Uterus (tissue), 4 donors: ENCODE data around the gene ADCY10. TPM values are rescaled to one million over a fixed set of nuclear protein-coding genes. Genes with fewer than 3 reads are reported as not detected.

ENCODE experiments used
- DNase-seq, 2 donors: peaks; one replicate each; pipeline ENCODE4 v3.0.0-alpha.2; 2019 to 2020
- H3K27ac ChIP-seq, 2 donors: fragments of 200-600 bp; sonication (generic); 1 replicate in 1 of 2; 2 replicates in 1 of 2; pipeline ENCODE4 v1.5.1; 2016 to 2018
- H3K27me3 ChIP-seq, 2 donors: fragments of 200-600 bp; sonication (generic); one replicate each; pipeline ENCODE4 v1.5.1; 2018 to 2019; ENCODE audit warnings: control low read depth in 1 of 2
- H3K36me3 ChIP-seq, 2 donors: fragments of 200-600 bp; sonication (generic); one replicate each; pipeline ENCODE4 v1.5.1; 2019; ENCODE audit warnings: control low read depth in 1 of 2
- H3K4me1 ChIP-seq, 2 donors: fragments of 200-600 bp; sonication (generic); one replicate each; pipeline ENCODE4 v1.5.1; 2018 to 2019; ENCODE audit warnings: control low read depth in 1 of 2
- H3K4me3 ChIP-seq, 2 donors: fragments of 200-600 bp; sonication (generic); 1 replicate in 1 of 2; 2 replicates in 1 of 2; pipeline ENCODE4 v1.5.1; 2018 to 2019; ENCODE audit warnings: mild to moderate bottlenecking in 1 of 2
- H3K9me3 ChIP-seq, 2 donors: fragments of 200-600 bp; sonication (generic); one replicate each; pipeline ENCODE4 v1.5.1; 2019; ENCODE audit warnings: control low read depth in 1 of 2
- POLR2A ChIP-seq, 2 donors: fragments of 450-650 bp; IDR thresholded peaks; one replicate each; pipeline ENCODE4 v1.6.1; 2016; ENCODE audit warnings: antibody characterized with exemption in 2 of 2, mild to moderate bottlenecking in 1 of 2, moderate library complexity in 1 of 2
- intact Hi-C: fragments of 100-400 bp; cut with DNase I; formaldehyde crosslinking; loops from one replicate; pipeline ENCODE4 v1.15.1; 2023; ENCODE audit warnings: low total_unique reads
- total RNA-seq, 4 donors: library from RNA; depleted of rRNA in 3 of 4; stranded (reverse); fragments of >200 nt in 3 of 4; gene quantifications; one replicate each; pipeline versions ENCODE4 v1.1.0 to v1.2.4, GENCODE V29; 2014 to 2023
- TF ChIP-seq, protein P1 (sequence below), 4 experiments: fragments of 200-600 bp in 2 of 4; fragments of 450-650 bp in 2 of 4; sonication (generic) in 2 of 4; IDR thresholded peaks; one replicate each; pipeline ENCODE4 v1.5.1; 2016 to 2019; ENCODE audit warnings: antibody characterized with exemption in 4 of 4, mild to moderate bottlenecking in 2 of 4, moderate library complexity in 1 of 4
- donor health status: DM: yes; HTN: yes; CAD: no.

The ADCY10 gene
- total RNA-seq, 4 donors from 2014 or later, result 0.26 to 1.2 (median 0.52) TPM

DNA sequence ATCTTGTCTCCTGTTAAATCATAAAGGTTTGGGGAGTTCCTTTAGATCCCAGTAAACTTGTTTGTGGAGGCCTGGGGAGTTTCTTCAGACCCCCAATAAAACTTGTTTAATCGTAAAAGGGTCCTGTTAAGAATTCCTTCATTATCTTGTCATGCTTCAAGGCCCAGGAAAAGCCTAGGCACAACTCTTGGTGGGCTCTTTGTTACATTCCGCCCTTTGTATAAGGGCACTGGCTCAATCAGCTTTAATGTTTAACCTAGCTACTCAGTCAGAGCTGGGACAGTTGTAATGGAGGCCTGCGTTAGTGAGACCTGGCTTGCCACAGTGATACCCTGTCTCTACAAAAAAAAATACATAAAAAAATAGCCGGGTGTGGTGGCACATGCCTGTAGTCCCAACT, 115.0 kb downstream of the ADCY10 start:
- H3K36me3 ChIP-seq, result no peaks in the 10 kb centered on the region
- DNase-seq, result no peak
- H3K9me3 ChIP-seq, result no peaks in the 10 kb centered on the region
- peaks cover 4 to 7% of the 10 kb centered on the region in 2 donors for H3K4me1 ChIP-seq
- no peaks in the 10 kb centered on the region for H3K27me3 ChIP-seq
- TF ChIP-seq POLR2A (IDR thresholded peaks at IDR 0.05), result no peak
- TF ChIP-seq, protein P1, sequence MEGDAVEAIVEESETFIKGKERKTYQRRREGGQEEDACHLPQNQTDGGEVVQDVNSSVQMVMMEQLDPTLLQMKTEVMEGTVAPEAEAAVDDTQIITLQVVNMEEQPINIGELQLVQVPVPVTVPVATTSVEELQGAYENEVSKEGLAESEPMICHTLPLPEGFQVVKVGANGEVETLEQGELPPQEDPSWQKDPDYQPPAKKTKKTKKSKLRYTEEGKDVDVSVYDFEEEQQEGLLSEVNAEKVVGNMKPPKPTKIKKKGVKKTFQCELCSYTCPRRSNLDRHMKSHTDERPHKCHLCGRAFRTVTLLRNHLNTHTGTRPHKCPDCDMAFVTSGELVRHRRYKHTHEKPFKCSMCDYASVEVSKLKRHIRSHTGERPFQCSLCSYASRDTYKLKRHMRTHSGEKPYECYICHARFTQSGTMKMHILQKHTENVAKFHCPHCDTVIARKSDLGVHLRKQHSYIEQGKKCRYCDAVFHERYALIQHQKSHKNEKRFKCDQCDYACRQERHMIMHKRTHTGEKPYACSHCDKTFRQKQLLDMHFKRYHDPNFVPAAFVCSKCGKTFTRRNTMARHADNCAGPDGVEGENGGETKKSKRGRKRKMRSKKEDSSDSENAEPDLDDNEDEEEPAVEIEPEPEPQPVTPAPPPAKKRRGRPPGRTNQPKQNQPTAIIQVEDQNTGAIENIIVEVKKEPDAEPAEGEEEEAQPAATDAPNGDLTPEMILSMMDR (IDR thresholded peaks at IDR 0.05), result no peak
- H3K4me3 ChIP-seq, result no peak overlapping the region
- H3K27ac ChIP-seq, result no peak overlapping the region
- intact Hi-C loops, result loop anchor here (5.0 kb wide), 1 partner anchor 77 kb away; the partner anchor contains the start of gene MPZL1

DNA sequence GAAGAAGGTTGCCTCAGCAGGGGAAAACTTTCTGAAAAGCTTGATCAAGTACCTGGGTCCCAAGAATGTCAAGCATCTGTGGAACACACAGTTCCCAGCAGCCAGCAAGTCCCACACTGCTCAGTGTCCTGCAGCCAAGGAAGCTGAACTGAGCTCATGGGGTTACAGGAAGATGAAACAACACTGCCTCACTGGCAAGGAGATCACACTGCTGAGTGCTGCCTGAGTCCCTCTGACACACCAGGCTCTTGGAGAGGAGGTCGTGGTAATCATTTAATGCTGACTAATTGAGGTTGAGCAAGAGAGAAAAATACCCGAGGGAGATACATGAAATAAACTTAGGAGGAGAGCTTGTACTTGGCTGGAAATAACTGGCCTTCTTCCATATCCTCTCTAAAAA, 116.9 kb downstream of the ADCY10 start:
- Histone ChIP-seq H3K4me1 (peaks cover 4 to 7% of the 10 kb centered on the region in 2 donors), H3K36me3 (no peaks in the 10 kb centered on the region), H3K27me3 (no peaks in the 10 kb centered on the region), H3K4me3 (no peak overlapping the region), H3K27ac (peak overlapping the region; percentile 64 to 75), H3K9me3 (no peaks in the 10 kb centered on the region)
- TF ChIP-seq POLR2A (IDR thresholded peaks at IDR 0.05), result no peak
- TF ChIP-seq, protein P1 (IDR thresholded peaks at IDR 0.05), result no peak
- intact Hi-C loops, result loop anchor here (5.0 kb wide), 1 partner anchor 75 kb away; the partner anchor contains the start of gene MPZL1
- peak; percentile 82 to 89 for DNase-seq

DNA sequence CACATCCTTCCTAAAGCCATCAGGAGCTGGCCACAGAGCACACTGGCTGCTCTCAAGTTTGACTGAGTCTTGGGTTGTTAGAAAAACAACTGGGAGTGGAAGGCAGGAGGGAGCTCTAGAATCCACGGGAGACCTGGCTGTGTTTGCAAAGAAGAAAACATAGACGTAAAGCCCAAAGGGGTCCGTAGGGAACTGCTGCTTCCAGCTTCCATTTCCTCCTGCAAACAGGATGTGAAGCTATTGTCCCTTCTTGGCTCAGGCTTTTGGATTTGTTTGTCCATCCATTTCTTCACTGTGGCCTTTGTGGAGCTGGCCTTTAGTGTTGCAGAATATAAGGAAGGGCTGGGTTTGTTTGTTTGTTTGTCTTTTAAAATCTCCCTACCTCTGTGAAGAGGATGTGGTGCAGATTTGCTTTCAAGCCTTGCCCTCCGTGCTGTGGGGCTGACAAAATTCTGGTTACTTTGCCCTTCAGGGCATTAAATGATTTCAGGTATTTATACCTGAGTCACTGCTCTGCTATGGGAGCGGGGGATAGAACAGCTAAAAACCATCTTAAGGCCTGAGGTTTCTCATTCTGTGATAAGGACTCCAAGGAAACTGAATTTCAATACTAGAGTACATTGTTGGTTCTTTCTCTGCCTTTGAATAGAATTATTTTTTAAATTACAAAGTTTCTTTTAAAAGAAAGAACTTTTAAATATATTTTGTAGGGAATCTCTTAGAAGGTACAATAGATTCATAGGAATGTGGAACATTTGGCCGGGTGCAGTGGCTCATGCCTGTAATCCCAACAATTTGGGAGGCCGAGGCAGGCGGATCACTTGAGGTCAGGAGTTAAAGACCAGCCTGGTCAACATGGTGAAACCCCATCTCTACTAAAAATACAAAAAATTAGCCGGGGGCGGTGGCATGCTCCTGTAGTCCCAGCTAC, 117.9 kb downstream of the ADCY10 start:
- Histone ChIP-seq H3K27me3 (no peaks in the 10 kb centered on the region), H3K4me3 (no peak overlapping the region), H3K9me3 (no peaks in the 10 kb centered on the region), H3K27ac (peak overlapping the region; percentile 64 to 75), H3K4me1 (peaks cover 4 to 7% of the 10 kb centered on the region in 2 donors), H3K36me3 (no peaks in the 10 kb centered on the region)
- intact Hi-C loops, result loop anchor here (5.0 kb wide), 1 partner anchor 74 kb away; the partner anchor contains the start of gene MPZL1
- TF ChIP-seq, protein P1 (IDR thresholded peaks at IDR 0.05), result no peak
- no peak for TF ChIP-seq POLR2A (IDR thresholded peaks at IDR 0.05)
- DNase-seq, result no peak

DNA sequence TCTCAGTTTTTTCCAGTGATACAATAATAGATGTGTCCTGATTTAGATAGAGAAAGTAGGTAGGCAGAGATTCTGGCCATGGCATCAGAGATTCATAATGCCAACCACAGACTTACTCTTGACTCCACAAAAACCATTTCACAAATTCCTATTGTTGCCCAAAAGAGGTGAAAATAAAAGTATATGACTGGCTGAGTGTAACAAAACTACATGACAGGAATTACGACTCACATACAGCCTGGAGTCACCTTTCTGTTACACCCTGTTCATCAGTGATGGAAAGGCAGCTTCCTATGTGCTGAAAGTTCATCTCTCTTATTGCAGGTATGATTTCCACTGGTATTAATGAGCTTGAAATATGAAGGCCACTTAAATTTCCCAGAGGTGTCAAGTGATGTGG, 119.9 kb downstream of the ADCY10 start:
- no peak overlapping the region for H3K4me3 ChIP-seq
- intact Hi-C loops, result no loop called here
- no peak overlapping the region for H3K27ac ChIP-seq
- DNase-seq, result no peak
- no peaks in the 10 kb centered on the region for H3K36me3 ChIP-seq
- peaks cover 7 to 11% of the 10 kb centered on the region in 2 donors for H3K4me1 ChIP-seq
- TF ChIP-seq, protein P1 (IDR thresholded peaks at IDR 0.05), result no peak
- no peak for TF ChIP-seq POLR2A (IDR thresholded peaks at IDR 0.05)
- no peaks in the 10 kb centered on the region for H3K27me3 ChIP-seq
- H3K9me3 ChIP-seq, result no peaks in the 10 kb centered on the region

DNA sequence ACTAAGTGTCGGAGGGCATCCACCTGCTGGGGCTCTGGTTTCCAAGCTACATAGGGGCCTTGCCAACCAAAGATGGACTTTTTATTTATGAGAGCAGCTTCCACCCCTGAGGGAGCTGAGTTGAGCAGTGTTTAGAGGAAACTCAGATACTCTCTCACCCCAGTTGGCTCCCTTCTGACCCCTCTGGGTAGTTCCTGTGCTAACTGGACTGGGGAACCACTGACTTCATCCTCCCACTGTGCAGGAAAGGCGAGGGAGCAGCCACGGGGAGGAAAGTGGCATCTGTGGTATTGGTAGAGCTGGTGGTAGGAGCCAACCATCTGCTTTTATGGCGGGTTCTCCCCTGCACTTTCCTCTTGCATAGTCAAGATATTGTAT, 121.8 kb downstream of the ADCY10 start:
- TF ChIP-seq POLR2A (IDR thresholded peaks at IDR 0.05), result no peak
- TF ChIP-seq, protein P1 (IDR thresholded peaks at IDR 0.05), result no peak
- peak in 1 of 2 donors; percentile 37 for DNase-seq
- Histone ChIP-seq H3K4me1 (peaks cover 6 to 7% of the 10 kb centered on the region in 2 donors), H3K36me3 (no peaks in the 10 kb centered on the region), H3K9me3 (no peaks in the 10 kb centered on the region), H3K27me3 (no peaks in the 10 kb centered on the region), H3K27ac (peak overlapping the region; percentile 37 to 69), H3K4me3 (no peak overlapping the region)
- intact Hi-C loops, result no loop called here
